SU-DHL-6 (cell line): ENCODE data around the gene SSTR5.

ENCODE experiments used
- EZH2phosphoT487 ChIP-seq: fragments of 200-600 bp; sonication (generic), shearing (Covaris generic); conservative IDR thresholded peaks from 2 replicates; pipeline ENCODE4 v1.6.1; 2018; ENCODE audit warnings: mild to moderate bottlenecking, antibody characterized with exemption, low read length, moderate library complexity, mixed read lengths
- TF ChIP-seq, protein P1 (sequence below): fragments of 200-600 bp; sonication (generic); IDR thresholded peaks from one replicate; pipeline ENCODE4 v1.5.1; 2017; ENCODE audit warnings: antibody characterized with exemption, mild to moderate bottlenecking, low read length, moderate library complexity; ENCODE audit not compliant: insufficient read depth, poor library complexity, severe bottlenecking

DNA sequence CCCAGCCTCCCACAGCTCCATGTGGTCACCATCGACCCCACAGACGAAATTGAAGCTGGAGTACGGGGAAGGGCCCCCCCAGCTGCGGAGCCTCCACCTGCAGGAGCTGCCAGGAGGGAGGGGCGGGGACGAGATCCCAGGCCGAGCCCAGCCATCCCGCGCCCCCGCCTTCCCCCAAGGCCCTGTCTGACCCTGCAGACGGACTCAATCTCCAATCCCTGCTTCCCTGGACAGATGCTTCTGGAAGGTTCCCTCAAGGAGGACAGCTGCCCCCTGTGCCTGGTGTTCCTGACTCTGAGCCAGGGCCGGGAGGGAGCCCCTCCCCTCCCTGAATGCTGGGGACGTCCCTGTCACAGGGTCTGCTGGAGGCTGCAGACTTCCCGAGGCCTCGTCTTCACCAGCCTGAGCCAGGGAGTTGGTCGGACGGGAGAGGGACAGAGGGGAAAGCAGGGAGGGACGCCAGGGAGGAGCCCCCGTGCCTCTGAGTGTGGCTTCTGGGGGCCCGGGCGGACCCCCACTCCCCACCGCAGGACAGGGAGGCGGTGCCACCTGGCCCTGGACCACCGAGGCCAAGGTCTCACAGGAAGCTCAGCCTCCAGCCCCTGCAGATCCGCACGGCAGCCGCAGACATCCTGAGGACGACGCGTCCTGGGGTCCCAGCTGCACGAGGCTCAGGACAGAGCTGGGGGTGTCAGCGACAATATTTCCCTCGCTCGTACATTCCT is 44.8 kb downstream of the SSTR5 start:
- TF ChIP-seq, protein P1, sequence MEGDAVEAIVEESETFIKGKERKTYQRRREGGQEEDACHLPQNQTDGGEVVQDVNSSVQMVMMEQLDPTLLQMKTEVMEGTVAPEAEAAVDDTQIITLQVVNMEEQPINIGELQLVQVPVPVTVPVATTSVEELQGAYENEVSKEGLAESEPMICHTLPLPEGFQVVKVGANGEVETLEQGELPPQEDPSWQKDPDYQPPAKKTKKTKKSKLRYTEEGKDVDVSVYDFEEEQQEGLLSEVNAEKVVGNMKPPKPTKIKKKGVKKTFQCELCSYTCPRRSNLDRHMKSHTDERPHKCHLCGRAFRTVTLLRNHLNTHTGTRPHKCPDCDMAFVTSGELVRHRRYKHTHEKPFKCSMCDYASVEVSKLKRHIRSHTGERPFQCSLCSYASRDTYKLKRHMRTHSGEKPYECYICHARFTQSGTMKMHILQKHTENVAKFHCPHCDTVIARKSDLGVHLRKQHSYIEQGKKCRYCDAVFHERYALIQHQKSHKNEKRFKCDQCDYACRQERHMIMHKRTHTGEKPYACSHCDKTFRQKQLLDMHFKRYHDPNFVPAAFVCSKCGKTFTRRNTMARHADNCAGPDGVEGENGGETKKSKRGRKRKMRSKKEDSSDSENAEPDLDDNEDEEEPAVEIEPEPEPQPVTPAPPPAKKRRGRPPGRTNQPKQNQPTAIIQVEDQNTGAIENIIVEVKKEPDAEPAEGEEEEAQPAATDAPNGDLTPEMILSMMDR, result no peak
- TF ChIP-seq EZH2phosphoT487, result no peak
